Stimulated activated CD8-positive, alpha-beta memory T cell treated with anti-CD3 and anti-CD28 coated beads, Interleukin-4, amount 100 ng/mL, for 4 hours (primary cell): ENCODE data around the gene ASB8.

ENCODE experiments used
- DNase-seq, 2 donors: peaks; one replicate each; pipeline ENCODE4 v3.0.0-alpha.2; 2020; ENCODE audit warnings: low read depth in 2 of 2, low spot score in 1 of 2

ASB8 gene, protein sequence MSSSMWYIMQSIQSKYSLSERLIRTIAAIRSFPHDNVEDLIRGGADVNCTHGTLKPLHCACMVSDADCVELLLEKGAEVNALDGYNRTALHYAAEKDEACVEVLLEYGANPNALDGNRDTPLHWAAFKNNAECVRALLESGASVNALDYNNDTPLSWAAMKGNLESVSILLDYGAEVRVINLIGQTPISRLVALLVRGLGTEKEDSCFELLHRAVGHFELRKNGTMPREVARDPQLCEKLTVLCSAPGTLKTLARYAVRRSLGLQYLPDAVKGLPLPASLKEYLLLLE

GRCh38 chr12:48157018-48157888, at the start of gene ASB8:
TSS of gene ASB8 (minus strand) at chr12:48157515. CDS start at chr12:48153496, 4,019 bp downstream.
- DNase-seq: peak; percentile 98 to 99

DNA sequence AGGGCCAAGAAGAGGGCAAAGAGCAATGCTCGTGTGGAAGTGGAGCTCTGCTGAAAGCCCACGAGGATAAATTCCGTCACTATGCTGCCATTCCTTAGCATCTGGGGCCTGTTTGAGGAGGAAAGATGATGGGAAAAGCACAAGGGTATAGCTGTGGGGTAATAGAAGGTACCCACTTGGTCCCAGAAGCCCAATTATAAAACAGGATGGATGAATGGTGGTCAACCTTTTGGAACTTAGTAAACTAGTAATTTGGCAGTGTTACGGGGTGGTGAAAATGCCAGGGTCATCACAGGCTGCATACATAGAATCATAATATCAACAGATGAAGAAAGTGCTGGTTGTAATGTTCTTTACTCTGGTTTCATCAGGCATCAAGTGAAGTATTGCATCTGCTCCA, 45.9 kb upstream of the ASB8 start, which contains the start of gene OR10AD1:
OR10AD1 (minus strand) TSS at position 101 of the 400 bp plus-strand sequence; CDS start at position 101, 0 bp downstream.
- DNase-seq: no peak

GRCh38 chr12:48202766-48203165, 45.5 kb upstream of the ASB8 start:
- no peak for DNase-seq

DNA sequence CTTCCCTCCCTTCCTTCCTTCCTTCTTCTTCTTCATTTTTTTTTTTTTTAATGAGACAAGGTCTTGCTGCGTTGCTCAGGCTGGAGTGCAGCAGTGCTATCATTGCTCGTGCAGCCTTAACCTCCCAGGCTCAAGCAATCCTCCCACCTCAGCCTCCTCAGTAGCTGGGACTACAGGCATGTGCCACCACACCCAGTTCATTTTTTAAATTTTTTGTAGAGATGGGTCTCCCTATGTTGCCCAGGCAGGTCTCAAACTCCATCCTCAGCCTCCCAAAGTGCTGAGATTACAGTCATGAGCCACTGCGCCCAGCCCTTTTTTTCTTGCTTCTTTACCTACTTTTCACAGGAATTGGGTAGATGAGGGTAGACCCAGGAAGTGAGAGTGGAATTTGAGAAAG, 44.2 kb upstream of the ASB8 start:
- DNase-seq: no peak

DNA sequence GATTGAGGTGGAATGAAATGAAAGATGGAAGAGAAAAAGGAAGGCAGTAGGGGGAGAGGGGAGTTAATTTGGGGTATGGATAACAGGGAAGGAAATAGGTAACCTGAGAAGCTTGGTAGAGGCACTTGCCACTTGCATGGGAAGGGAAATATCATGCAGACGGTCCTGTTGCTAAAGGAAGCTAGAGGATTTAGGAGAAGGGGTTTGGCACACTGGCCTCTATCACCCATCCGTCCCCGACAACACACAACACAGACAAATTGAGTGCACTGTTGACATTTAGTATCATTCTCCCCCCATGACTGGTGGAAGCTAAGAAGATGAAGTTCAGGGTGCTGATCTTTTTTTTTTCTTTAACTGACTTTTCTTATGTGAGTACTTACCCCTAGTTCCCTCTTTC, 43.8 kb upstream of the ASB8 start:
- DNase-seq: no peak

GRCh38 chr12:48199774-48200221, 42.5 kb upstream of the ASB8 start:
- no peak for DNase-seq

- DNase-seq: no peak
Observed at GRCh38 chr12:48198985-48199384, 41.7 kb upstream of the ASB8 start.

DNA sequence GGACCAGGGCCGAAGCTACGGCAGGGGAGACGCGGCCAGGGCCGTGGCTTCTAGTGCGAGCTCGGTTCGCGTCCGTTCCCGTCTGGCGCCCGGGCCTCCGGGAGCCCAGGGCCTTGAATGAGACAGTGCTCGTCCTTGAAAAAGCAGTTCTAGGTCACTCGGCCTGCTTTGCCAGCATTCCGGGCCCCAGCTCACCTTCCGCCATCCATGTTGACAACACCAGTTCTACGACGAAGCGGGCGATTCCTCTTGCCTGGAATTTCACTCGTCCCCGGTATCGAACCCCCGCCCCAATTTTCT, 41.3 kb upstream of the ASB8 start:
- no peak for DNase-seq

GRCh38 chr12:48197971-48198671, 40.8 kb upstream of the ASB8 start:
- peak; percentile 73 to 83 for DNase-seq

DNA sequence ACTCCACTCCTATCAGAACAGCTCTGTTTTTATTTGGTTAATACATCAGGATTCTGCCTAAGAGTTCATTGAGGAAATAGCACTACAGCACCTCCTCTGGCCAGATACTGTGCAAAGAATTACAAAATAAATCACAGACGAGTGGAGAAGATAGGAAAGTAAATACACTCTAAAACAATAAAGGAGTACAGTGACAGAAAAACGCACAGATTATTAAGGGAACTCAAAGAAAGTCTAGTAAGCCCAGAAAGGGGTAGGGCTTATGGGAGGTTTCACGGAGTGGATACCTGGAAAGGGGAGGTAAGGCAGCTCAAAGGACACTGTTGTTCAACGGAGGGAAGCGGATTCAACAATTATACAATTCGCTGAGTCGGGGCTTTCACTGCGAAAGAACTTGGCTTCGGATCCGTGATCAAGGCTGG, 40.2 kb upstream of the ASB8 start:
- no peak for DNase-seq

DNA sequence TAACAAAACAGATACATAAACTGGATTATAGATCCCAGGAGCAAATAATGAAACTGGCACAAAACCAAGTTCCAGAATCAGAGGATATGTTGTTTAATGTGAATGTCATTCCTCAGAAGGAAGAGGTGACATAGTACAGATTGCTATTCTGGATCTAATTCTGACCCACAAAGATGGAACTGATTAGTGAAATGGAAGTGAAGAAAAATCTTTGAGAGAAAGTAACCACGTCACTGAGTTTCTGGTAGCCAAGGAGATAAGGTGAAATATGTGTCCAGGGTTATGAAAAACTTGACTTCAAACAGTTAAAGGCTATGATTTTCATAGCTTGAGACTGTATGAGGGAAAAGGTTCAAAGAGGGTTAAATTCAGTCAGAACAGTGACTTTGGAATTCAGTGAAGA, 37.5 kb upstream of the ASB8 start:
- DNase-seq: no peak

- no peak for DNase-seq
Observed at GRCh38 chr12:48193623-48194022, 36.3 kb upstream of the ASB8 start.

GRCh38 chr12:48192861-48193260, 35.5 kb upstream of the ASB8 start:
- DNase-seq: no peak

DNA sequence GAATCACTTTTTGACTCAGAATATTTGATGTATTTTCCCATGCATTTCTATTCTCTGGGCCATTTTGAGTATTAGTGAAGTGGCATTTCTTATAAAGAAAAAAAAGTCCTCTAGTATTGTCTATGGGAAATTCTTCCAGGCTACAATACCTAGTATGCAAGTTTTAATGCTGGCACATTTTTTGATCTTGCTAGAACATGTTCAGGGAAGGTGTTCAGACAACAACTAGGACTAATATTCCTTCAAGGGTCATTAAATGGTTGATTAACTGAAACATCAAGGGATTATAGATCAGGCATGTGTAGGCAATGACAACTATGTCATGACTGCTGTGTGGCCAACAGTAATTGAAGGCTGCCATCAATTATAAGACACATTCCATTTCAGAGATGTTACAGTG, 33.8 kb upstream of the ASB8 start:
- DNase-seq: no peak

DNA sequence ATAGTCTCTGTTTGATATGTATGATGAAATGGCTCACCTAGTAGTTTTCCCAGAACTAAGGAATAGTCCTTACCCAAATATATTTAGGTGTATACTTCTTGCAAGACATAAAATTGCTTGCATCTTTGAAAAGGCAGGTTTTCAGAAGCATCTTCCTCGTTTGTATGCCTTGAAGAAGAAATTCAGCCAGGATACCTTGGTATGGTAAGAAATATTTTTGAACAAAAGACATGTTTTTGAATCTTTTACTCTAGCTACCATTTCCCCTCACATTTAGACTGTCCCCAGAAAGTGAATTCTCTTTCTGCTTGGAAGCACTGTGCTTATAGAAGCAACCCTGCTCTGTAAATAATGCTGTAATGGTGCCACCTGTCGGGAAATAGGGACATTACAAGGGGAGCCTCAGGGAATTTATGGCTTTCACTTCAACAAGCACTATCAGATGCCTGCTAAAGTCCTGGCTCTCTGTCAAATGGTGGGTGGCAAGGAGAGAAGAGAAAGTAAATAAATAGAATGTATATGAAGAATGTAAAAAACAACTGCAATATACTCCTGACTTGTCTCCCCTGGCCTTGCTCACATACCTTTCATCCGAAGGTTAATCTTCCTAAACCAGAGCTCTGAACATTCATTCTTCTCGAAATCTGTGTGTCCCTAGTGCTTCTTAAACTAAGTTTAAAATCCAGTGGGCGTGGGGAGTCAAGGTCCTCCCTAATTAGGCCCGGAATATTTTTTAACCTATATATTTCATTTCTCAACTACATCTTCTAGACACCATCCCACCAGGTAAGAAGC, 32.2 kb upstream of the ASB8 start:
- peak in 1 of 2 donors; percentile 63 for DNase-seq

DNA sequence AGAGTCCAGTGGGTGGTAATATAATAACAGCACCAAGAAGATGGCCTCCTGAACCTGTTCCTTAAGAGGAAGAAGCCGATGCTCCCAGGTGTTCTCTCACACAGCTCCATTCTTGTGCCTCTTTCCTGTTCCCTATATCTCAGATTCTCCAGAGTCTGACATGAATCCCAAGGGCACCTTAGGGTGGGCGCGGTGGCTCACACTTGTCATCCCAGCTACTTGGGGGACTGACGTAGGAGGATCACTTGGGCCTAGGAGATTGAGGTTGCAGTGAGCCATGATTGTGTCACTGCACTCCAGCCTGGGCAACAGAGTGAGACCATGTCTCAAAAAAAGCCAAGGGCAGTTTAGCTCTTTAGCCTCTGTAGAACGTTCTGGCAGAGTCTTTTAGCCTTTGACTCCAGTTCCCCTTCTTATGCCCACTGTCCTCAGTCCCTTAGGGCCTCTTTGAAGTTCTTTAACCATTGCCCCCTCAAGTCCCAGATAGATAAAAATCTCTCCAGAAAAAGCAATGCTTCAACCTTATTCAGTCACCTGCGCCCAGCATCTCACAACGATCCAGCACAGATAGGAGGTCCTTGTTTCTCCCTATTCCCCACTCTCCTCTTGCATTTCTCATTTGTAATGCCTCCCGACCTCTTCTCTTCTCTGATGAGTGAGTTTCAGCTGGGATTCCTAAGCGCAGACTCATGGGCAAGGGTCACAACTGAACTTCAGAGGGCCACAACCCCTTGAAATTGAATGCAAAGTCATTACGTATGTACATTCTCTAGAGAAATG, 30.8 kb upstream of the ASB8 start:
- DNase-seq: no peak

DNA sequence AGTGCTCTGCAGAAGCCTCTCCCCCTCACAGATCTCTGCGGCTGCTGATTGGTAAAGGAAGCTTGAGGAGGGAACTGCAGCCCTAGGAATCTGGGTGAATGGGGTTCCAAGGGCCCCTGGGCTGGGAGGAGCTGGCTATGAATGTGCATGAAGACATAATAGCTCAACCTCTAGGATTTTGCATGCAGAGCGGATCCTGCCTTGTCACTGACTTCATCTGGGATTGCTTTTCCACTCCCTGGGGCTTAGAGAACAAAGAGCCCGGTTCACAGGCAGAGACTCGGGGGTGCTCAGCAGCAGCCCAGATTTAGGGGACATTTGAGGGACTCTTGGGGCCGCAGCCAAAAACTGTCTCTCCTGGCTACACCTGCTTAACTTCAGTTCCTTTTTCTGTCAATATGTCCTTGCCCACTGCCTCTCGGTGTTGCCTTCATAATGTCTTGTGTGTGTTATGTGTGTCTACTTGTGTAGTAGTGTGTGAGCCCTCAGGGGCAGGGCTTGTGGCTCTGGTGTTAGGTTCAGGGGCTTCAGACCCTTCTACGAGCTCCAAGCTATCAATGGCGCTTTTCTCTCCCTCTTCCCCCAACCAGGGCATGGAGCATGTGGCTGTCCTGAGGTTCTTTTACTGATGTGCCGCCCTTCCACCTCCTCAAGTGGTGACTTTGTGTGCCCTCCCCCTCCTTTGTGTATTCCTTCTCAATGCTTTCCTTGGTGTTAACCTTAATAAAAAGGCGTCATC, 28.0 kb upstream of the ASB8 start:
- DNase-seq: no peak

GRCh38 chr12:48184549-48184922, 27.2 kb upstream of the ASB8 start:
- DNase-seq: no peak

DNA sequence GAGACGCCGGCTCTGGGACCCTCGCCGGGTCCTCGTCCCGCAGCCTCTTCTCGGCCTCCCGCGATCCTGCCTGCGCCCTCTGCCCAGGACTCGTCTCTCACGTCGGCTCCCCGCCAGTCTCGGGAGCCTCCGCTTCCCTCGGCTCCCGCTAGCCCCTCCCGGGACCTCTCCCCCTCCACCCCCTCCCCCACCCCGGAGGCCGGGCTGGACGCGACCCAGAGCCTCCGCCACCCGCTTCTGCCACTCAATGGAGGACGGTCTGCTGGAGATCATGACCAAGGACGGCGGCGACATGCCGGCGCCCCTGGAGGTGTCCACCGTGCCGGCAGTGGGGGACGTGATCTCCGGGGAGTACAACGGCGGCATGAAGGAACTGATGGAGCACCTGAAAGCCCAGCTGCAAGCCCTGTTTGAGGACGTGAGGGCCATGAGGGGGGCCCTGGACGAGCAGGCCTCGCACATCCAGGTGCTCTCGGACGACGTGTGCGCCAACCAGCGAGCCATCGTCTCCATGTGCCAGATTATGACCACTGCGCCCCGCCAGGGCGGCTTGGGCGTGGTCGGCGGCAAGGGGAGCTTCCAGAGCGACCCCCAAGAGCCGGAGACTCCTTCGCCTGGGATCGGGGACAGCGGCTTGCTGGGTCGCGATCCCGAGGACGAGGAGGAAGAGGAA, 26.7 kb upstream of the ASB8 start:
- no peak for DNase-seq
